DND-41 (cell line): ENCODE measurements around the gene RGS2.

Experiments
- ATAC-seq: fragments of 200-7000 bp; cut with Tn5 transposase; 3 replicates; pipeline ENCODE4 v1.9.1; 2021; ENCODE audit warnings: low read depth; ENCODE audit not compliant: insufficient read depth
- DNase-seq: peaks from one replicate; pipeline ENCODE4 v3.0.0-alpha.2; 2020
- H2AFZ ChIP-seq: 2 replicates; pipeline ENCODE4 v1.6.0; 2012; ENCODE audit warnings: low read depth, low read length
- H3K27ac ChIP-seq: 2 replicates; pipeline ENCODE4 v1.5.1; 2012; ENCODE audit warnings: low read length, inconsistent platforms
- H3K27me3 ChIP-seq: fragments of 200-600 bp; sonication (generic); 2 replicates; pipeline ENCODE4 v1.6.0; 2012; ENCODE audit warnings: low read length, mild to moderate bottlenecking, inconsistent platforms; ENCODE audit not compliant: insufficient read depth, poor library complexity
- H3K36me3 ChIP-seq: 2 replicates; pipeline ENCODE4 v1.5.1; 2012; ENCODE audit warnings: low read length, inconsistent platforms; ENCODE audit not compliant: insufficient read depth
- H3K4me1 ChIP-seq: 2 replicates; pipeline ENCODE4 v1.5.1; 2012; ENCODE audit warnings: mild to moderate bottlenecking, low read length; ENCODE audit not compliant: insufficient read depth
- H3K4me2 ChIP-seq: 2 replicates; pipeline ENCODE4 v1.6.0; 2012; ENCODE audit warnings: mild to moderate bottlenecking, moderate library complexity, low read length, inconsistent platforms; ENCODE audit not compliant: insufficient read depth
- H3K4me3 ChIP-seq, 2 experiments: fragments of 200-600 bp in 1 of 2; shearing (Covaris generic) in 1 of 2; 2 replicates each; pipeline ENCODE4 v1.5.1; 2012 to 2016; ENCODE audit warnings: inconsistent platforms in 2 of 2, low read length in 2 of 2, mild to moderate bottlenecking in 2 of 2, low read depth in 1 of 2, moderate library complexity in 1 of 2
- H3K79me2 ChIP-seq: 2 replicates; pipeline ENCODE4 v1.6.0; 2012; ENCODE audit warnings: low read length, inconsistent platforms; ENCODE audit not compliant: insufficient read depth
- H3K9ac ChIP-seq: 2 replicates; pipeline ENCODE4 v1.6.0; 2012; ENCODE audit warnings: low read depth, mild to moderate bottlenecking, inconsistent platforms, low read length, moderate library complexity
- H3K9me3 ChIP-seq: 2 replicates; pipeline ENCODE4 v1.5.1; 2012; ENCODE audit warnings: low read length, moderate library complexity, mild to moderate bottlenecking, inconsistent platforms; ENCODE audit not compliant: insufficient read depth, severe bottlenecking
- H4K20me1 ChIP-seq: 2 replicates; pipeline ENCODE4 v1.6.0; 2012; ENCODE audit warnings: low read length; ENCODE audit not compliant: insufficient read depth
- EZH2 ChIP-seq: IDR thresholded peaks from 3 replicates; pipeline ENCODE4 v1.6.1; 2012; ENCODE audit warnings: borderline replicate concordance, low read depth, mild to moderate bottlenecking, moderate library complexity, low read length, inconsistent platforms; ENCODE audit not compliant: severe bottlenecking
- TF ChIP-seq, protein P1 (sequence below): IDR thresholded peaks from 2 replicates; pipeline ENCODE4 v1.5.1; 2012; ENCODE audit warnings: borderline replicate concordance, low read length, moderate library complexity, mild to moderate bottlenecking; ENCODE audit not compliant: poor library complexity, severe bottlenecking; ENCODE audit errors: extremely low read depth

The RGS2 gene

DNA sequence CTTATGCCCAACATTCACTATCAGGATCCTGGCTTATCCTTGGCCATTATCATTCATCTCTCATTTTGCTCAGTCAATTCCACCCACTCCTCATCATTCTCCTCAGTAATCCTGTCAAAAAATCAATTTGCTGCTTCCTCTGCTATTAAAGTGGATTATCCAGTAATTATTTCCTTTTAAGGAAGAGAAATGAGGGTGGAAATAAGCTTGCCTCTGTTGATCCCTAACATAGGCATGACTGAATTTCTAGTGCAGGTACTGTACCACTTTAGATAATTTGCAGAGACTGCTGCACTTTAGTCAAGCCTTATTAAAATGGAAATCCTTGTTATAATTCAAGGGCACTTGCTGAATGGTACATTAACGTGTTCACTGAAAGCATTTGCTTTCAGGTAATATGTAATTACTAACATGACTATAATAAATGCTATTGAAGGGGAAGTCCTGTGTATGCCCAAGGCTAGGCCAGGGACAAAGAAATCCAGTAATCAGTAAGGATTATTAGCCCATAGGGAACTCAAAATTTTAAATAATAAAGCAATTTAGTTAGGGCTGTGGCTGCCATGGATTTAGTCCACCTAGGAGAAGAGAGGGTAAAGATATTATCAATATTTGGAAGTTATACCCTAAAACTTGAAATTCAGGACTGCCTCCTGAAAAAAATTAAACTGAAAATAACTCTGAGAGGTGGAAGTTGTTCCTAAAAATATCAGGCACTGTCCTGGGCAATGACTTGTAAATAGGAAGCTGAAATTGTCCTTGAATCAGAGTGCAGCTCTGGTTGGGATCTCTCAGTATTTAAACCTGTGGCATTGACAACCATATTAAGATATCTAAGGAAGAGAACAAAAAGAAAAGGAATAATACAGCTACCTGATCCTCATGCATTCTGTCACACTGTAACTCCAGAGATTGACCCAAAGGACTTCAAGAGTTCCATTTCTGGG is 43.4 kb downstream of the RGS2 start:
- ATAC-seq: no peak
- Histone ChIP-seq H3K9me3 (no peaks in the 10 kb centered on the region), H3K9ac (no peak overlapping the region), H4K20me1 (no peaks in the 10 kb centered on the region), H3K79me2 (no peaks in the 10 kb centered on the region), H3K4me2 (no peak overlapping the region), H3K27me3 (no peaks in the 10 kb centered on the region), H3K4me3 (no peak overlapping the region), H3K36me3 (no peaks in the 10 kb centered on the region), H3K4me1 (no peaks in the 10 kb centered on the region), H3K27ac (no peak overlapping the region), H2AFZ (no peak overlapping the region)
- TF ChIP-seq, protein P1, sequence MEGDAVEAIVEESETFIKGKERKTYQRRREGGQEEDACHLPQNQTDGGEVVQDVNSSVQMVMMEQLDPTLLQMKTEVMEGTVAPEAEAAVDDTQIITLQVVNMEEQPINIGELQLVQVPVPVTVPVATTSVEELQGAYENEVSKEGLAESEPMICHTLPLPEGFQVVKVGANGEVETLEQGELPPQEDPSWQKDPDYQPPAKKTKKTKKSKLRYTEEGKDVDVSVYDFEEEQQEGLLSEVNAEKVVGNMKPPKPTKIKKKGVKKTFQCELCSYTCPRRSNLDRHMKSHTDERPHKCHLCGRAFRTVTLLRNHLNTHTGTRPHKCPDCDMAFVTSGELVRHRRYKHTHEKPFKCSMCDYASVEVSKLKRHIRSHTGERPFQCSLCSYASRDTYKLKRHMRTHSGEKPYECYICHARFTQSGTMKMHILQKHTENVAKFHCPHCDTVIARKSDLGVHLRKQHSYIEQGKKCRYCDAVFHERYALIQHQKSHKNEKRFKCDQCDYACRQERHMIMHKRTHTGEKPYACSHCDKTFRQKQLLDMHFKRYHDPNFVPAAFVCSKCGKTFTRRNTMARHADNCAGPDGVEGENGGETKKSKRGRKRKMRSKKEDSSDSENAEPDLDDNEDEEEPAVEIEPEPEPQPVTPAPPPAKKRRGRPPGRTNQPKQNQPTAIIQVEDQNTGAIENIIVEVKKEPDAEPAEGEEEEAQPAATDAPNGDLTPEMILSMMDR: no peak
- TF ChIP-seq EZH2: no peak
- no peak for DNase-seq

DNA sequence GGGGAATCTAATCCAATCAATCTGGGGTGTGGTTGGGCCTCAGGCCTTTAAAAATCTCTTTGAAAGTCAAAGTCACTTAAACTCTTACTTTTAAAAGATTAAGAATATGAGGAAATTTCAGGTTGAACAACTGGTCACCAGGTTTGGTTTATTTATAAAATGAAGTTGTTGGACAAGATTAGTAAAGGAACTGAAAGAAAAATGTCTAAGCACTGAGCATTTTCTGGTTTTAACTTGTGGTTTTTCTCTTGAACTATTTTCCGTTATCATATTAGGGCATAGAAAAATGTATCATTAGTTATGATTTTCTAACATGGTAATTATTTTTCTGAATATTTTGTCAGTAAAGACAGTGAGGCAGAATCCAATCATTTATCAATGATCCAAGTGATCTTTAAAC is 49.6 kb downstream of the RGS2 start:
- TF ChIP-seq EZH2: no peak
- TF ChIP-seq, protein P1: no peak
- H3K36me3 ChIP-seq: no peaks in the 10 kb centered on the region
- no peak overlapping the region for H3K9ac ChIP-seq
- H4K20me1 ChIP-seq: no peaks in the 10 kb centered on the region
- H2AFZ ChIP-seq: no peak overlapping the region
- H3K4me1 ChIP-seq: no peaks in the 10 kb centered on the region
- no peaks in the 10 kb centered on the region for H3K9me3 ChIP-seq
- H3K27ac ChIP-seq: no peak overlapping the region
- H3K4me3 ChIP-seq: no peak overlapping the region
- ATAC-seq (no peak), DNase-seq (no peak)
- no peaks in the 10 kb centered on the region for H3K79me2 ChIP-seq
- no peak overlapping the region for H3K4me2 ChIP-seq
- no peaks in the 10 kb centered on the region for H3K27me3 ChIP-seq

DNA sequence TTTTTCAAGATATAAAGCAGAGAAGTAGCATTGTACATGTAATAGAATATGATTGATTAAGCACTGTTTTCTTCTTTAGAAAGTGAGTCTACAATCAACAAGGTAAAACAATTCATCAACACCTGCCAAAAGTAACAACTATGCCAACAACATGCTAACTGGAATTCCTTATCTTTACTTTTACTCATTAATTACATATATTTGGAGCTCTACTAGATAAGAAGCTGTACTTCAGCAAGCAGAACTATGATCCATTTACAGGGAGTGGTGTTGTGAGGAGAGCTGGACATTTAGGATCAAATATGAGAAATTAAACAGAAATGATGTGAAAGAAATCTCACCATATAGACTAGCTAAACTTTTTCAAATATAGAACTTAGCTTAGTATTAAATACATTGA is 51.0 kb downstream of the RGS2 start:
- Histone ChIP-seq H3K4me3 (no peak overlapping the region), H3K27ac (no peak overlapping the region), H3K36me3 (no peaks in the 10 kb centered on the region), H2AFZ (no peak overlapping the region), H3K9me3 (no peaks in the 10 kb centered on the region), H3K4me1 (no peaks in the 10 kb centered on the region), H3K9ac (no peak overlapping the region), H3K4me2 (no peak overlapping the region), H3K79me2 (no peaks in the 10 kb centered on the region), H4K20me1 (no peaks in the 10 kb centered on the region), H3K27me3 (no peaks in the 10 kb centered on the region)
- TF ChIP-seq, protein P1: no peak
- TF ChIP-seq EZH2: no peak
- no peak for DNase-seq
- no peak for ATAC-seq
